HCT116 (cell line): ENCODE data around the gene TACC3. TPM values are rescaled to one million over a fixed set of nuclear protein-coding genes. Genes with fewer than 3 reads are reported as not detected.

ENCODE experiments used
- ATAC-seq: fragments of 200-7000 bp; cut with Tn5 transposase; 2 replicates; pipeline ENCODE4 v1.9.1; 2020; ENCODE audit warnings: mild to moderate bottlenecking, moderate library complexity
- BruUV-seq: library from RNA; stranded (reverse); fragments of 400-500 nt; replicated peaks from 2 replicates; lab custom pipeline; 2021; lab: Mats Ljungman, UMichigan
- CTCF ChIA-PET: fragments of 300-600 bp; sonication (Branson Sonifier 250); formaldehyde crosslinking; loops from one replicate; lab custom pipeline; 2021; ENCODE audit warnings: antibody characterized with exemption; lab: Charles Lee
- POLR2A ChIA-PET: fragments of 300-600, 350-600 bp; sonication (Branson Sonifier 250); formaldehyde crosslinking; loops from one replicate; lab custom pipeline; 2021; ENCODE audit warnings: antibody characterized with exemption; lab: Charles Lee
- RAD21 ChIA-PET, 2 experiments: fragments of 300-600 bp; sonication (Branson Sonifier 250); formaldehyde crosslinking; loops; one replicate each; lab custom pipeline; 2023; ENCODE audit warnings: low total read pairs in 2 of 2; ENCODE audit not compliant: uncharacterized antibody in 2 of 2, unreplicated experiment in 2 of 2, low non-redundant PET in 1 of 2; lab: Charles Lee
- DNase-seq: peaks from one replicate; pipeline ENCODE4 v3.0.0-alpha.2; 2010; ENCODE audit warnings: low read depth, low spot score
- H2AFZ ChIP-seq: fragments of 200-600 bp; shearing (Covaris generic), sonication (generic); 2 replicates; pipeline ENCODE4 v1.6.1; 2017; ENCODE audit warnings: low read depth, mixed run types, mixed read lengths, antibody characterized with exemption, low read length; ENCODE audit not compliant: poor library complexity, severe bottlenecking
- H3K27ac ChIP-seq: 2 replicates; pipeline ENCODE4 v1.5.1; 2012; ENCODE audit warnings: low read depth, low read length
- H3K27me3 ChIP-seq: fragments of 200-600 bp; sonication (generic); 2 replicates; pipeline ENCODE4 v1.6.1; 2016; ENCODE audit warnings: mixed run types, low read length, mixed read lengths; ENCODE audit not compliant: insufficient read depth
- H3K36me3 ChIP-seq, 2 experiments: fragments of 200-500 bp in 1 of 2; fragments of 200-600 bp in 1 of 2; sonication (Bioruptor generic) in 1 of 2; sonication (generic) in 1 of 2; 2 replicates each; pipeline versions ENCODE4 v1.5.1 to v1.6.1; 2014 to 2016; ENCODE audit warnings: low read length in 2 of 2, inconsistent platforms in 1 of 2, mixed read lengths in 1 of 2, mixed run types in 1 of 2; ENCODE audit not compliant: insufficient read depth in 2 of 2, control insufficient read depth in 1 of 2
- H3K4me1 ChIP-seq, 2 experiments: fragments of 200-600 bp in 1 of 2; sonication (generic) in 1 of 2; 2 replicates each; pipeline versions ENCODE4 v1.5.1 to v1.6.1; 2012 to 2017; ENCODE audit warnings: low read length in 2 of 2, inconsistent platforms in 1 of 2, mild to moderate bottlenecking in 1 of 2, mixed read lengths in 1 of 2, mixed run types in 1 of 2, moderate library complexity in 1 of 2; ENCODE audit not compliant: insufficient read depth in 2 of 2, control insufficient read depth in 1 of 2
- H3K4me2 ChIP-seq: fragments of 200-600 bp; sonication (generic); 2 replicates; pipeline ENCODE4 v1.6.1; 2017; ENCODE audit warnings: mixed run types, low read length, mixed read lengths
- H3K4me3 ChIP-seq, 2 experiments: fragments of 200-600 bp in 1 of 2; sonication (generic) in 1 of 2; replicated peaks in 1 of 2; 2 replicates each; pipeline ENCODE4 v1.5.1; 2011 to 2016; ENCODE audit warnings: low read length in 2 of 2, control low read depth in 1 of 2, low read depth in 1 of 2, mild to moderate bottlenecking in 1 of 2, mixed read lengths in 1 of 2, mixed run types in 1 of 2
- H3K79me2 ChIP-seq: fragments of 200-600 bp; sonication (generic); 2 replicates; pipeline ENCODE4 v1.6.1; 2017; ENCODE audit warnings: mild to moderate bottlenecking, mixed run types, low read length, moderate library complexity, mixed read lengths; ENCODE audit not compliant: insufficient read depth
- H3K9ac ChIP-seq: fragments of 200-600 bp; sonication (generic); 2 replicates; pipeline ENCODE4 v1.6.1; 2016; ENCODE audit warnings: low read length, mixed read lengths
- H3K9me2 ChIP-seq: fragments of 200-600 bp; sonication (generic), shearing (Covaris generic); 2 replicates; pipeline ENCODE4 v1.6.1; 2017; ENCODE audit warnings: mixed run types, mild to moderate bottlenecking, moderate library complexity; ENCODE audit not compliant: insufficient read depth
- H3K9me3 ChIP-seq, 2 experiments: fragments of 200-500 bp in 1 of 2; fragments of 200-600 bp in 1 of 2; sonication (Bioruptor generic) in 1 of 2; sonication (generic) in 1 of 2; 2 replicates each; pipeline ENCODE4 v1.6.1; 2014 to 2017; ENCODE audit warnings: low read length in 2 of 2, mixed read lengths in 2 of 2, inconsistent platforms in 1 of 2, low read depth in 1 of 2, mild to moderate bottlenecking in 1 of 2, mixed run types in 1 of 2, moderate library complexity in 1 of 2; ENCODE audit not compliant: control insufficient read depth in 1 of 2, insufficient read depth in 1 of 2
- H4K20me1 ChIP-seq: fragments of 200-600 bp; sonication (generic), shearing (Covaris generic); 2 replicates; pipeline ENCODE4 v1.6.1; 2017; ENCODE audit warnings: mixed run types, mild to moderate bottlenecking, moderate library complexity; ENCODE audit not compliant: insufficient read depth
- CBX3 ChIP-seq: IDR thresholded peaks from 2 replicates; pipeline ENCODE4 v1.6.1; 2012; ENCODE audit warnings: low read depth
- EGR1 ChIP-seq: IDR thresholded peaks from 2 replicates; pipeline ENCODE4 v1.6.1; 2012; ENCODE audit warnings: low read depth
- ELF1 ChIP-seq: IDR thresholded peaks from 2 replicates; pipeline ENCODE4 v1.6.1; 2012; ENCODE audit warnings: low read depth, borderline replicate concordance
- EZH2 ChIP-seq: fragments of 200-600 bp; sonication (generic); IDR thresholded peaks from 2 replicates; pipeline ENCODE4 v1.6.1; 2017; ENCODE audit warnings: antibody characterized with exemption, mixed run types
- EZH2phosphoT487 ChIP-seq: fragments of 200-600 bp; IDR thresholded peaks from 2 replicates; pipeline ENCODE4 v1.6.1; 2018; ENCODE audit warnings: antibody characterized with exemption, borderline replicate concordance
- FOSL1 ChIP-seq: IDR thresholded peaks from 2 replicates; pipeline ENCODE4 v1.6.1; 2012; ENCODE audit warnings: low read depth
- JUND ChIP-seq: IDR thresholded peaks from 2 replicates; pipeline ENCODE4 v1.6.1; 2012
- POLR2A ChIP-seq: IDR thresholded peaks from 2 replicates; pipeline ENCODE4 v1.7.0; 2011; ENCODE audit warnings: borderline replicate concordance; ENCODE audit not compliant: insufficient read depth, insufficient read length; ENCODE audit errors: extremely low read depth
- POLR2AphosphoS5 ChIP-seq: IDR thresholded peaks from 2 replicates; pipeline ENCODE4 v1.6.1; 2011; ENCODE audit warnings: mild to moderate bottlenecking, low read depth, low read length, moderate library complexity
- RAD21 ChIP-seq: IDR thresholded peaks from 2 replicates; pipeline ENCODE4 v1.6.1; 2012; ENCODE audit warnings: low read depth, mild to moderate bottlenecking
- SP1 ChIP-seq: IDR thresholded peaks from 2 replicates; pipeline ENCODE4 v1.6.1; 2012; ENCODE audit warnings: low read depth
- SRF ChIP-seq: IDR thresholded peaks from 2 replicates; pipeline ENCODE4 v1.6.1; 2012; ENCODE audit warnings: low read depth
- TCF7L2 ChIP-seq: IDR thresholded peaks from 2 replicates; pipeline ENCODE4 v1.7.0; 2011; ENCODE audit warnings: borderline replicate concordance, inconsistent platforms; ENCODE audit not compliant: insufficient read depth, insufficient read length; ENCODE audit errors: extremely low read depth
- YY1 ChIP-seq: IDR thresholded peaks from 2 replicates; pipeline ENCODE4 v1.6.1; 2011; ENCODE audit warnings: low read length, low read depth, moderate library complexity, mild to moderate bottlenecking; ENCODE audit not compliant: insufficient replicate concordance; ENCODE audit errors: extremely low read depth
- ZFX ChIP-seq: fragments of 450-650 bp; IDR thresholded peaks from 2 replicates; pipeline ENCODE4 v1.6.1; 2017
- intact Hi-C: fragments of 100-400 bp; cut with micrococcal nuclease; formaldehyde crosslinking; loops from 2 replicates; pipeline ENCODE4 v1.10.0; 2022
- total RNA-seq: library from RNA; stranded (reverse); gene quantifications from one replicate; pipeline ENCODE4 v1.2.1, GENCODE V29; 2021; ENCODE audit not compliant: unreplicated experiment
- TF ChIP-seq, protein P1 (sequence below): IDR thresholded peaks from 2 replicates; pipeline ENCODE4 v1.6.1; 2011; ENCODE audit warnings: mild to moderate bottlenecking, low read length, moderate library complexity; ENCODE audit not compliant: insufficient replicate concordance; ENCODE audit errors: extremely low read depth
- TF ChIP-seq, protein P2 (sequence below), 3 experiments: fragments of 200-600 bp in 1 of 3; sonication (generic) in 1 of 3; IDR thresholded peaks in 2 of 3; conservative IDR thresholded peaks in 1 of 3; 2 replicates each; pipeline ENCODE4 v1.5.1; 2012 to 2017; ENCODE audit warnings: low read depth in 2 of 3, low read length in 2 of 3, antibody characterized with exemption in 1 of 3, borderline replicate concordance in 1 of 3, control low read depth in 1 of 3, mild to moderate bottlenecking in 1 of 3, mixed read lengths in 1 of 3, mixed run types in 1 of 3, moderate library complexity in 1 of 3; ENCODE audit not compliant: insufficient read depth in 1 of 3
- TF ChIP-seq, protein P3 (sequence below): IDR thresholded peaks from 2 replicates; pipeline ENCODE4 v1.6.1; 2012; ENCODE audit warnings: low read depth
- TF ChIP-seq, protein P4 (sequence below): IDR thresholded peaks from 2 replicates; pipeline ENCODE4 v1.6.1; 2012

Gene TACC3
- total RNA-seq, 1 experiment from 2014 or later: 106 TPM

DNA sequence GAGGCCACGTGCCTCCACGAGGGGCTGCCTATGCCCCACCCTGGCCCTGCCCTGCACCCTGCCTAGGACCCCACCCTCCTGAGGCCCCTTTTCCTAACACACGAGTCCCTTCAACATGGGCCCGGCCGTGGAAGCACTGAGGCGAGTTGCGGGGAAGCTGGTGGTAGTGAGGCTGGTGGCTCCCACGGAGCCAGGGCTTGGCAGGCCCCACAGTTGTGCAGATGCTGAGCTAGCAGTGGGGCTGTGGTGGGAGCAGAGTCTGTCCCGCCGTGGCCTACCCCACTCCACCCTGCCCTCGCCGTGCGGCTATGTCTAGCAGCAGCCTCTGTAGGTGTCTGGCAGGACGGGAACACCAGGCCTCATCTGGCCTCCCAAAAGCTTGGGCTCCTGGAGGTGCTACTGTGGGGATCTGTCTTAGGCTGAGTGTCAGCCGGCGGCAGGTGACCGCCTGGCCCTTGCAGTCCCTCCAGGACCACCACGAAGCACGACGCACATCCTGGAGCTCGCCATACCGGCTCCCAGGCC, 18.8 kb downstream of the TACC3 start:
- Histone ChIP-seq H3K27me3 (no peaks in the 10 kb centered on the region), H3K79me2 (peaks cover 2% of the 10 kb centered on the region; the same call in 1 of the 2 replicates), H3K36me3 (peaks cover 26 to 72% of the 10 kb centered on the region in 2 experiments), H3K9me2 (no peaks in the 10 kb centered on the region), H3K4me1 (no peaks in the 10 kb centered on the region), H3K9ac (no peak overlapping the region), H3K4me3 (no peak overlapping the region), H3K27ac (no peak overlapping the region), H3K4me2 (no peak overlapping the region), H2AFZ (no peak overlapping the region), H3K9me3 (peaks cover 18 to 20% of the 10 kb centered on the region in 2 experiments; a peak in 2 of 4 replicates), H4K20me1 (no peaks in the 10 kb centered on the region)
- no peak for DNase-seq
- POLR2A ChIA-PET: no interaction called here
- CTCF ChIA-PET: no interaction called here
- ATAC-seq: no peak
- RAD21 ChIA-PET: no interaction called here
- TF ChIP-seq, protein P1, sequence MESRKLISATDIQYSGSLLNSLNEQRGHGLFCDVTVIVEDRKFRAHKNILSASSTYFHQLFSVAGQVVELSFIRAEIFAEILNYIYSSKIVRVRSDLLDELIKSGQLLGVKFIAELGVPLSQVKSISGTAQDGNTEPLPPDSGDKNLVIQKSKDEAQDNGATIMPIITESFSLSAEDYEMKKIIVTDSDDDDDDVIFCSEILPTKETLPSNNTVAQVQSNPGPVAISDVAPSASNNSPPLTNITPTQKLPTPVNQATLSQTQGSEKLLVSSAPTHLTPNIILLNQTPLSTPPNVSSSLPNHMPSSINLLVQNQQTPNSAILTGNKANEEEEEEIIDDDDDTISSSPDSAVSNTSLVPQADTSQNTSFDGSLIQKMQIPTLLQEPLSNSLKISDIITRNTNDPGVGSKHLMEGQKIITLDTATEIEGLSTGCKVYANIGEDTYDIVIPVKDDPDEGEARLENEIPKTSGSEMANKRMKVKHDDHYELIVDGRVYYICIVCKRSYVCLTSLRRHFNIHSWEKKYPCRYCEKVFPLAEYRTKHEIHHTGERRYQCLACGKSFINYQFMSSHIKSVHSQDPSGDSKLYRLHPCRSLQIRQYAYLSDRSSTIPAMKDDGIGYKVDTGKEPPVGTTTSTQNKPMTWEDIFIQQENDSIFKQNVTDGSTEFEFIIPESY: no peak
- TF ChIP-seq RAD21 (no peak), POLR2A (no peak), CBX3 (no peak), SP1 (no peak), SRF (no peak), FOSL1 (no peak), EZH2 (no peak), EGR1 (no peak), JUND (no peak), YY1 (no peak), ELF1 (no peak), EZH2phosphoT487 (no peak), ZFX (no peak), TCF7L2 (no peak), POLR2AphosphoS5 (no peak)
- TF ChIP-seq, protein P2, sequence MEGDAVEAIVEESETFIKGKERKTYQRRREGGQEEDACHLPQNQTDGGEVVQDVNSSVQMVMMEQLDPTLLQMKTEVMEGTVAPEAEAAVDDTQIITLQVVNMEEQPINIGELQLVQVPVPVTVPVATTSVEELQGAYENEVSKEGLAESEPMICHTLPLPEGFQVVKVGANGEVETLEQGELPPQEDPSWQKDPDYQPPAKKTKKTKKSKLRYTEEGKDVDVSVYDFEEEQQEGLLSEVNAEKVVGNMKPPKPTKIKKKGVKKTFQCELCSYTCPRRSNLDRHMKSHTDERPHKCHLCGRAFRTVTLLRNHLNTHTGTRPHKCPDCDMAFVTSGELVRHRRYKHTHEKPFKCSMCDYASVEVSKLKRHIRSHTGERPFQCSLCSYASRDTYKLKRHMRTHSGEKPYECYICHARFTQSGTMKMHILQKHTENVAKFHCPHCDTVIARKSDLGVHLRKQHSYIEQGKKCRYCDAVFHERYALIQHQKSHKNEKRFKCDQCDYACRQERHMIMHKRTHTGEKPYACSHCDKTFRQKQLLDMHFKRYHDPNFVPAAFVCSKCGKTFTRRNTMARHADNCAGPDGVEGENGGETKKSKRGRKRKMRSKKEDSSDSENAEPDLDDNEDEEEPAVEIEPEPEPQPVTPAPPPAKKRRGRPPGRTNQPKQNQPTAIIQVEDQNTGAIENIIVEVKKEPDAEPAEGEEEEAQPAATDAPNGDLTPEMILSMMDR (IDR thresholded peaks at IDR 0.05 in 2 of 3, conservative IDR thresholded peaks at IDR 0.05 in 1 of 3; ENCODE audit: borderline replicate concordance in 1 of 3, insufficient read depth in 1 of 3, low read depth in 2 of 3, low read length in 2 of 3): no peak
- TF ChIP-seq, protein P3, sequence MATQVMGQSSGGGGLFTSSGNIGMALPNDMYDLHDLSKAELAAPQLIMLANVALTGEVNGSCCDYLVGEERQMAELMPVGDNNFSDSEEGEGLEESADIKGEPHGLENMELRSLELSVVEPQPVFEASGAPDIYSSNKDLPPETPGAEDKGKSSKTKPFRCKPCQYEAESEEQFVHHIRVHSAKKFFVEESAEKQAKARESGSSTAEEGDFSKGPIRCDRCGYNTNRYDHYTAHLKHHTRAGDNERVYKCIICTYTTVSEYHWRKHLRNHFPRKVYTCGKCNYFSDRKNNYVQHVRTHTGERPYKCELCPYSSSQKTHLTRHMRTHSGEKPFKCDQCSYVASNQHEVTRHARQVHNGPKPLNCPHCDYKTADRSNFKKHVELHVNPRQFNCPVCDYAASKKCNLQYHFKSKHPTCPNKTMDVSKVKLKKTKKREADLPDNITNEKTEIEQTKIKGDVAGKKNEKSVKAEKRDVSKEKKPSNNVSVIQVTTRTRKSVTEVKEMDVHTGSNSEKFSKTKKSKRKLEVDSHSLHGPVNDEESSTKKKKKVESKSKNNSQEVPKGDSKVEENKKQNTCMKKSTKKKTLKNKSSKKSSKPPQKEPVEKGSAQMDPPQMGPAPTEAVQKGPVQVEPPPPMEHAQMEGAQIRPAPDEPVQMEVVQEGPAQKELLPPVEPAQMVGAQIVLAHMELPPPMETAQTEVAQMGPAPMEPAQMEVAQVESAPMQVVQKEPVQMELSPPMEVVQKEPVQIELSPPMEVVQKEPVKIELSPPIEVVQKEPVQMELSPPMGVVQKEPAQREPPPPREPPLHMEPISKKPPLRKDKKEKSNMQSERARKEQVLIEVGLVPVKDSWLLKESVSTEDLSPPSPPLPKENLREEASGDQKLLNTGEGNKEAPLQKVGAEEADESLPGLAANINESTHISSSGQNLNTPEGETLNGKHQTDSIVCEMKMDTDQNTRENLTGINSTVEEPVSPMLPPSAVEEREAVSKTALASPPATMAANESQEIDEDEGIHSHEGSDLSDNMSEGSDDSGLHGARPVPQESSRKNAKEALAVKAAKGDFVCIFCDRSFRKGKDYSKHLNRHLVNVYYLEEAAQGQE: no peak
- TF ChIP-seq, protein P4, sequence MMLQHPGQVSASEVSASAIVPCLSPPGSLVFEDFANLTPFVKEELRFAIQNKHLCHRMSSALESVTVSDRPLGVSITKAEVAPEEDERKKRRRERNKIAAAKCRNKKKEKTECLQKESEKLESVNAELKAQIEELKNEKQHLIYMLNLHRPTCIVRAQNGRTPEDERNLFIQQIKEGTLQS: no peak
- intact Hi-C loops: no loop called here
- BruUV-seq: no TSS peak
